ENCODE data around the gene INAFM1. TPM values are rescaled to one million over a fixed set of nuclear protein-coding genes. Genes with fewer than 3 reads are reported as not detected.

INAFM1 gene
- polyA plus RNA-seq, 1 of the 3 experiments (the other 2 are of a cell fraction): 5.5 TPM

DNA sequence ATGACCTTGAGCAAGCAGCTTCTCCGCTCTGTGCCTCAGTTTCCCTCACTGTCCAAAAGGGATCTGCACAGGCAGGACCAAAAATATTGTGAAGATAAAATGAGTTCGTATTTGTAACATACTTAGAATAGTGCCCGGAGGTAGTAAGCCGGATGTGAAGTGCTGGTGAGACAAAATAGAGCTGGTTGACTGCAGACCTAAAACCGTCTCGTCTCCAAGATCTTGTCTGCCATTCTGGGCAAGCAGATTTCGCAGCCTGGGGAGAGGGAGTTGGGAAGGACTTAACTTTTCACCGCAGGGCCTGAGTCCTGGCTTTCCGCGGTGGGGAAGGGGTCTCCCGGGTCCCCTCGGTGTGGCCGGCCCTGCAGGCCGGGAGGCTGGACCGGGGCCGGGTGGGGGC lies 35.5 kb upstream of the INAFM1 start:
- Histone ChIP-seq H3F3A (replicated peaks; ENCODE audit: insufficient read depth) (peaks cover 35% of the 10 kb centered on the region), H3K27ac (ENCODE audit: low read depth in 2 of 2, low read length in 1 of 2) (peak overlapping the region; percentile 5 to 92; a peak in 3 of 4 replicates), H3K9ac (peak overlapping the region; percentile 43; the same call in 1 of the 2 replicates), H3K9me3 (no peaks in the 10 kb centered on the region), H3K4me1 (ENCODE audit: control insufficient read depth in 1 of 2, insufficient read depth in 2 of 2, low read depth in 1 of 2, low read length in 1 of 2) (peaks cover 12 to 40% of the 10 kb centered on the region in 2 experiments; a peak in 3 of 4 replicates), H2AFZ (ENCODE audit: low read depth) (peak overlapping the region; percentile 71; the same call in 1 of the 2 replicates), H3K27me3 (ENCODE audit: insufficient read depth) (no peaks in the 10 kb centered on the region), H3K79me2 (ENCODE audit: insufficient read depth) (no peaks in the 10 kb centered on the region), H4K20me1 (ENCODE audit: insufficient read depth) (no peaks in the 10 kb centered on the region), H3K4me2 (peak overlapping the region; percentile 67; the same call in 1 of the 2 replicates), H3K4me3 (ENCODE audit: low read depth in 2 of 2, low read length in 1 of 2) (peak overlapping the region; percentile 50 to 65), H3K36me3 (replicated peaks in 1 of 2; ENCODE audit: control insufficient read depth in 1 of 2, insufficient read depth in 2 of 2, low read length in 1 of 2) (no peaks in the 10 kb centered on the region), H3K9me2 (no peaks in the 10 kb centered on the region)
- TF ChIP-seq, protein P1, sequence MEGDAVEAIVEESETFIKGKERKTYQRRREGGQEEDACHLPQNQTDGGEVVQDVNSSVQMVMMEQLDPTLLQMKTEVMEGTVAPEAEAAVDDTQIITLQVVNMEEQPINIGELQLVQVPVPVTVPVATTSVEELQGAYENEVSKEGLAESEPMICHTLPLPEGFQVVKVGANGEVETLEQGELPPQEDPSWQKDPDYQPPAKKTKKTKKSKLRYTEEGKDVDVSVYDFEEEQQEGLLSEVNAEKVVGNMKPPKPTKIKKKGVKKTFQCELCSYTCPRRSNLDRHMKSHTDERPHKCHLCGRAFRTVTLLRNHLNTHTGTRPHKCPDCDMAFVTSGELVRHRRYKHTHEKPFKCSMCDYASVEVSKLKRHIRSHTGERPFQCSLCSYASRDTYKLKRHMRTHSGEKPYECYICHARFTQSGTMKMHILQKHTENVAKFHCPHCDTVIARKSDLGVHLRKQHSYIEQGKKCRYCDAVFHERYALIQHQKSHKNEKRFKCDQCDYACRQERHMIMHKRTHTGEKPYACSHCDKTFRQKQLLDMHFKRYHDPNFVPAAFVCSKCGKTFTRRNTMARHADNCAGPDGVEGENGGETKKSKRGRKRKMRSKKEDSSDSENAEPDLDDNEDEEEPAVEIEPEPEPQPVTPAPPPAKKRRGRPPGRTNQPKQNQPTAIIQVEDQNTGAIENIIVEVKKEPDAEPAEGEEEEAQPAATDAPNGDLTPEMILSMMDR (IDR thresholded peaks at IDR 0.05): no peak
- TF ChIP-seq YY1 (IDR thresholded peaks at IDR 0.05; ENCODE audit: low read depth): no peak
- TF ChIP-seq GATA2 (CRISPR knock-in tag; IDR thresholded peaks at IDR 0.05): no peak
- no peak for TF ChIP-seq FOXM1 (IDR thresholded peaks at IDR 0.05; ENCODE audit: low read depth)
- no peak for TF ChIP-seq MEF2A (IDR thresholded peaks at IDR 0.05; ENCODE audit: borderline replicate concordance, low read depth)
- no peak for TF ChIP-seq RAD21 (IDR thresholded peaks at IDR 0.05; ENCODE audit: low read length)
- TF ChIP-seq RXRA (IDR thresholded peaks at IDR 0.05; ENCODE audit: borderline replicate concordance, low read depth): no peak
- TF ChIP-seq EZH2phosphoT487 (IDR thresholded peaks at IDR 0.05; ENCODE audit: borderline replicate concordance, low read depth): no peak
- TF ChIP-seq JUND (IDR thresholded peaks at IDR 0.05): no peak
- no peak for TF ChIP-seq RFX5 (IDR thresholded peaks at IDR 0.05; ENCODE audit: low read length)
- TF ChIP-seq, protein P2, sequence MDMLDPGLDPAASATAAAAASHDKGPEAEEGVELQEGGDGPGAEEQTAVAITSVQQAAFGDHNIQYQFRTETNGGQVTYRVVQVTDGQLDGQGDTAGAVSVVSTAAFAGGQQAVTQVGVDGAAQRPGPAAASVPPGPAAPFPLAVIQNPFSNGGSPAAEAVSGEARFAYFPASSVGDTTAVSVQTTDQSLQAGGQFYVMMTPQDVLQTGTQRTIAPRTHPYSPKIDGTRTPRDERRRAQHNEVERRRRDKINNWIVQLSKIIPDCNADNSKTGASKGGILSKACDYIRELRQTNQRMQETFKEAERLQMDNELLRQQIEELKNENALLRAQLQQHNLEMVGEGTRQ (IDR thresholded peaks at IDR 0.05; ENCODE audit: borderline replicate concordance, low read depth, low read length): no peak
- ChIA-PET POLR2A (interaction anchor here (0.6 to 1.6 kb wide), 6 partner anchors 11 to 608 kb away, joined by 3 to 8 read pairs (median 4); partner anchors contain the start of gene CCDC9), CTCF (interaction anchor here (0.8 to 1.9 kb wide), 3 partner anchors 12 to 90 kb away, joined by 3 to 15 read pairs (median 3); no protein-coding TSS in a partner anchor)
- no peak for DNase-seq
- 33% methylated on average over 7 of the region's 16 CpGs for WGBS (ENCODE audit: low lambda C conversion rate)

DNA sequence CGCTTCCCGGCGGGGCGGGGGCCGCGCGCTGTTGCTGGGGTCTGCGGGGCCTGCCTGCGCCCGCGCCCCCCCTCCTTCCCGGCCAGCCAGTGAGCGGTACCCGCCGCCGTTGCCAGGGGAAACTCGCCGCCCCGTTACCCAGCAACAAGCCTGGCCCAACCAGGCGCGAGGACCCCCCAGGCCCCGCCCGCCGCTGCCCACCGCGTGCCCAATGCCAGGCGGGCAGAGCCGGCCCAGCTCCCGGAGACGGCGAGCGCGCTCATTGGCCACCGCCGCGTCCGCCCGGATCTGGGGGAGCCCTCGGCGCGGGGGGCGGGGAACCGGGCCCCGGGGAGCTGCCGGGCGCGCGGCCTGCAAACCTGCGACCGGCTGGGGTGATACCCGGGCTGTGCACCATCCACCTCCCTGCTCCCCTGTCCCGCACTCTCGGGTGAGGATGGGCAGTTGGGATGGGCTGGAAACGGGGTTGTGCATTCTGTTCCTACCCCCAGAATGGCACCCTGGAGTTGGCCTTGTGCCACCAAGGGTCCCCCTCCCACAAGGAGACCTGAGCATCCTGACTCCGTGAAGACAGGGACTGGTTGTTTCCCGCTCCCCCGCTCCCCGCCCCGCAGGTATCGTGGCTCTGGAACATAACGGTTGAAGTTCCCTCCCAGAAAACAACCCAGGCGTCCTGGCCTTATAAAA lies 34.9 kb upstream of the INAFM1 start:
- Histone ChIP-seq H3F3A (replicated peaks; ENCODE audit: insufficient read depth) (peaks cover 38% of the 10 kb centered on the region), H2AFZ (ENCODE audit: low read depth) (no peak overlapping the region), H3K4me3 (ENCODE audit: low read depth in 2 of 2, low read length in 1 of 2) (peak overlapping the region; percentile 50 to 65), H4K20me1 (ENCODE audit: insufficient read depth) (no peaks in the 10 kb centered on the region), H3K27me3 (ENCODE audit: insufficient read depth) (no peaks in the 10 kb centered on the region), H3K79me2 (ENCODE audit: insufficient read depth) (no peaks in the 10 kb centered on the region), H3K27ac (ENCODE audit: low read depth in 2 of 2, low read length in 1 of 2) (peak overlapping the region; percentile 20 to 92; a peak in 3 of 4 replicates), H3K4me1 (ENCODE audit: control insufficient read depth in 1 of 2, insufficient read depth in 2 of 2, low read depth in 1 of 2, low read length in 1 of 2) (peaks cover 12 to 40% of the 10 kb centered on the region in 2 experiments; a peak in 3 of 4 replicates), H3K9ac (peak overlapping the region; percentile 21; the same call in 1 of the 2 replicates), H3K4me2 (peak overlapping the region; percentile 90), H3K9me3 (no peaks in the 10 kb centered on the region), H3K36me3 (replicated peaks in 1 of 2; ENCODE audit: control insufficient read depth in 1 of 2, insufficient read depth in 2 of 2, low read length in 1 of 2) (no peaks in the 10 kb centered on the region), H3K9me2 (no peaks in the 10 kb centered on the region)
- peak; percentile 97 for DNase-seq
- CTCF ChIA-PET: interaction anchor here (0.8 to 1.9 kb wide), 4 partner anchors 13 to 91 kb away, joined by 3 to 15 read pairs (median 4); no protein-coding TSS in a partner anchor
- TF ChIP-seq, protein P3, sequence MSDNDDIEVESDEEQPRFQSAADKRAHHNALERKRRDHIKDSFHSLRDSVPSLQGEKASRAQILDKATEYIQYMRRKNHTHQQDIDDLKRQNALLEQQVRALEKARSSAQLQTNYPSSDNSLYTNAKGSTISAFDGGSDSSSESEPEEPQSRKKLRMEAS (IDR thresholded peaks at IDR 0.05; ENCODE audit: low read depth): peak; percentile 59
- TF ChIP-seq, protein P4, sequence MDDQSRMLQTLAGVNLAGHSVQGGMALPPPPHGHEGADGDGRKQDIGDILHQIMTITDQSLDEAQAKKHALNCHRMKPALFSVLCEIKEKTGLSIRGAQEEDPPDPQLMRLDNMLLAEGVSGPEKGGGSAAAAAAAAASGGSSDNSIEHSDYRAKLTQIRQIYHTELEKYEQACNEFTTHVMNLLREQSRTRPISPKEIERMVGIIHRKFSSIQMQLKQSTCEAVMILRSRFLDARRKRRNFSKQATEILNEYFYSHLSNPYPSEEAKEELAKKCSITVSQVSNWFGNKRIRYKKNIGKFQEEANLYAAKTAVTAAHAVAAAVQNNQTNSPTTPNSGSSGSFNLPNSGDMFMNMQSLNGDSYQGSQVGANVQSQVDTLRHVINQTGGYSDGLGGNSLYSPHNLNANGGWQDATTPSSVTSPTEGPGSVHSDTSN (IDR thresholded peaks at IDR 0.05): peak; percentile 17; the same call in 1 of the 2 replicates
- TF ChIP-seq RCOR1 (IDR thresholded peaks at IDR 0.05; ENCODE audit: low read length) (no peak), CHD2 (IDR thresholded peaks at IDR 0.05; ENCODE audit: low read length, partially characterized antibody) (peak; percentile 31), EP300 (IDR thresholded peaks at IDR 0.05; ENCODE audit: borderline replicate concordance in 1 of 2, low read depth in 1 of 2, low read length in 1 of 2) (peak; percentile 5 to 72; a peak in 2 of 4 replicates), TEAD4 (IDR thresholded peaks at IDR 0.05; ENCODE audit: borderline replicate concordance, insufficient read depth) (no peak), RFX5 (IDR thresholded peaks at IDR 0.05; ENCODE audit: low read length) (peak; percentile 91), RXRA (IDR thresholded peaks at IDR 0.05; ENCODE audit: borderline replicate concordance, low read depth) (no peak), MXI1 (IDR thresholded peaks at IDR 0.05; ENCODE audit: low read depth, low read length) (peak; percentile 95)
- WGBS (ENCODE audit: low lambda C conversion rate): 29% methylated on average over 9 of the region's 62 CpGs
- POLR2A ChIA-PET: interaction anchor here (0.6 to 1.6 kb wide), 8 partner anchors 8 to 608 kb away, joined by 3 to 8 read pairs (median 4); partner anchors contain the start of gene CCDC9
